Suppressor macrophage (primary cell): ENCODE data around the gene ITGA11.

Experiments used
- DNase-seq, 4 experiments: peaks; one replicate each; pipeline ENCODE4 v3.0.0-alpha.2; 2020 to 2022

The ITGA11 gene

DNA sequence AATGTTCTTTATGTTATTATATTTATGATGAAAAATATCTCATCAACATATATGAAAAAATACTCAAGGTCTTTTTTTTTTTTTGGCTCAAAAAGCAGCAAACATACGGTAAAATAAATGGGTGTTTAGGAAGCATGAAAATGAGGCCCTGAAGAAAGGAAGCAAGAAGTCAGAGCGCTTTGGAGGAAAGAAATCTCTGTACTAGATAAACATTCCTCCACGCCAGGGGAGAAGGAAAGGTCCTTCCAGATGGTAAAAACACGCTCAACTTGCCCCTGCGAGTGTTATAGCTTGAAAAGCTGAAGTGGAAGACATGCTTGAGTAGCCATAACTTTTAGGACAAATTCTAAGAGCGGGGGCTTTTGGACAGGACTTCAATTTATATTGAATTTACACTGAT lies 101.5 kb downstream of the ITGA11 start:
- no peak for DNase-seq

DNA sequence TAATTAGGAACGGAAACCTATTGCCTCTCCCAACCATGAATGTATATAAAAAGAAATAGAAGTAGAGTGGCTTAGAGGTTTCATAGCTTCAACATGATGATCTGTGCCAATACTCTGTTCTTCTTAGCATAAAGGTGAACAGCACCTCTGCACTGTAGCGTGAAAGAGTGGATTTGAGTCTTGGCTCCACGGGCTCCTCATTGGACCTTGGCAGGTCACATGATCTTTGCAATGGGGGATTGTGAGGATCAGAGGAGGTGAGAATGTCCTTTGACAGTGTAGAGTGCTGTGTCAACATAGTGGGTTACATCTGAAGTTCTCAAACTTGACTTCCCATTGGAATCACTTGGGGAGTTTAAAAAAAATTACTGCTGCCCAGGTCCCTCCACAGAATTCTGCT lies 103.0 kb downstream of the ITGA11 start:
- DNase-seq: no peak

DNA sequence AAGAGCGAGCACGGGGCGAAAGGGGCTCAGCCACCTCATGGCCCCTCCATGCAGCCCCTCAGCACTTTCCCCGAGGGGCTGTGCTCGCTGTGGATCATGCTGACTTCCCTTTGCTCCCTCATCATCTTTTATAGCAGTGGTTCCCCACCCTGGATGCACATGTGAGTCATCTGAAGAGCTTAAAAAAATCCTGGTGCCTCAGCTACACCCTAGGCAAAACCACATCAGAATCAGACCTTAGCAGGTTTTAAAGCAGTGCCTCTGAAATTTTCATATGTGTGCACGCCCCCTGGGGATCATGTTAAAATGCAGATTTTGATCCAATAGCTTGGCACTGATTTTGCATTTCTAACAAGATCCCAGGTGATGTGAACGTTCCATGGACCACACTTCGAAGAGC lies 103.5 kb downstream of the ITGA11 start:
- peak in 2 of 4 experiments; percentile 40 to 51 for DNase-seq

DNA sequence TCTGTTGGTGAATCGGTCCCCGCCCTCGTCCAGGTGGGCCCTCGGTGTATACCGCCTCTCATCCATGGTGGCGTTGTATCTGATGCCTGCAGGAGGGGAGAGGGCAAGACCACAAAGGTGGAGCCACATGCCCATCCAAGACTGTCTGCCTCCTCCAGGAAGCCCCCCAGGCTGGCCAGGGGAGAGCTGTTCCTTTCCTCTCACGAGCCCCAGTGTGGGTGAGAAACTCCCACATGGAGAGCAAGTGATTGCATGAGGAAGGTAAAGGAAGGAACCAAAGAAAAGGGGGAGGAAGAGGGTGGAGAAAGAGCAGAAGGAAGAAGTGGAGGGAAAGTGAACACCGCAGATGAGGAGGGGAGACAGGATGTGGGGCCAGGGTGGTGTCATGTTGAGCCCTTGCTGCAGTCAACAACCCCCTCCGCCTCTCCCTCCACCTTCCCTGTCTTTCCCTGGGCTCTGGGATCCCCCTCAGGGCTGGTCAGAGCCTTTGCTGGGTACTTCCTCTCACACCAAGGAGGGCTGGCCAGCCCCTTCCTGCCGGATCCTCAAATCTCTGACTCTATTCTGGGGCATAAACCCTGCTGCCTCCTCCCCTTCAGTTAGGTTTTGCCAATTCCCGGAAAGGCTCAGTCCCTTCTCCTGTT lies 105.1 kb downstream of the ITGA11 start:
- peak; percentile 46 to 76 (median 70) for DNase-seq

DNA sequence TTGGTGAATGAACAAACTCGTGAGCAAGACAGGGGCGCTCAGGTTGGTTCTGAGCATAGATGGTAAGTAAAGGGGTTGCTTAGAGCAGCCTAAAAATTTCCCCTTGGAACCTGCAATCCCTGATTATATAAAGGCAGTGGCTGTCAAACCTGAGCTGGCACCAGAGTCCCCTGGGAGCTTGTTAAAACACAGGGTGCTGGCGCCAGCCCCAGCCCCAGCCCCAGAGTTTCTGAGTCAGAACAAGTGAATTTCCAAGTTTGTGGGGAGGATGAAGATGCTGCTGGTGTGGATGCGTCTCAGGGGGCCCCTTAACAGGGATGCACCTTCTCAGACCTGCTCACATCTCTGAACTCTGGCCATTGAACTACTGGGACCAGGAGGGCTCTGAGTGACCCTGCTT lies 106.2 kb downstream of the ITGA11 start:
- no peak for DNase-seq

DNA sequence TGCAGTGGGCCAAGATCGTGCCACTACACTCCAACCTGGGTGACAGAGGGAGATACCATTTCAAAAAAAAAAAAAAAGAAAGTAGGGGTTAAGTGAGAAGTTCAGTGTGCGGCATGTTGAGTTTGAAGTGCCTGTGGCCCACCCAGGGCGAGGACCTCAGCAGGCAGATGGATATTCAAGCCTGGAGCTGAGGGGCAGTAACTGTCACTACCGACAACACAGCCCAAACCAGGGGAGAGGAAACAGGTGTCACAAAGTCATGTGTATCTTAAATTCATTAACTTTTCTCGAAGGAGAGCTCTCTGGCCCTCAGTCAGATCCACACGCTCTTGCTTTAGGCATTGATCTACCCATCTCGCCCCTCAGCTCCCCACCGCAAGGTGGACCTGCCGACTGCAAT lies 109.2 kb downstream of the ITGA11 start:
- no peak for DNase-seq

DNA sequence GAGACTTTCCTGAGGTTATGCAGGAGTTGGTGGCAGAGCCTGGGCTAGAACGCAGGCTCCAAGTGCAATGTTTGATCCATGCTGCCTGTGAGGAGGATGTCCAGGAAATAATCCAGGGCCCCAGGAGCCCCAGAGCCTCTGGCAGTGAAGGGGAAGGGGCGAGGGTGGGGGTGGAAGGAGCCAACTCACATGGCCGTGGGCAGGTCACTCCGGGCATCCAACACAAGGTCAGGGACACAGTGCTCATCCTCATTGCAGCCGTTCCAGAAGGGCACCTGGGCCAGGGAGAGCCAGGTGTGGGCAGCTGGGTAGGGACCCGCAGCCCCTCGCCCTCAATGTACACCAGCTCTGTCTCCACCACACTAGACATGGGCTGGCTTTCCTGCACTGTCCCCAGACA lies 110.7 kb downstream of the ITGA11 start:
- DNase-seq: no peak

DNA sequence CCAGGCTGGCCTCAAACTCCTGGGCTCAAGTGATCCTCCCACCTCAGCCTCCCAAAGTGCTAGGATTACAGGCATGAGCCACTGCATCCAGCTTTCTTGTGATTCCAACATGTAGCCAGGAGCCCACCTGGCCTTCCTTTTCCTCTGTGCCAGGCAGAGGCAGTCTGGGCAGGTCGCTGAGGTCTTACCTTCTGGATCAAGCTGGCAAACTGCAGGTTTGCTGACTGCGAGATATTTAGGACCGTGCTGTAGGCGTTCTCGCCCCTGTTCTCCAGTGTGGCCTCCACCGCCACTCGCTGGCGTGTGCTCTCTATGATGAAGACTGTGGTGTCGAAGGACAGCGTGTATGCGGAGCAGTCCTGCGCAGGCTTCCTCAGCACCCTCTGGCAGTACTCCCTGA lies 112.0 kb downstream of the ITGA11 start:
- no peak for DNase-seq

DNA sequence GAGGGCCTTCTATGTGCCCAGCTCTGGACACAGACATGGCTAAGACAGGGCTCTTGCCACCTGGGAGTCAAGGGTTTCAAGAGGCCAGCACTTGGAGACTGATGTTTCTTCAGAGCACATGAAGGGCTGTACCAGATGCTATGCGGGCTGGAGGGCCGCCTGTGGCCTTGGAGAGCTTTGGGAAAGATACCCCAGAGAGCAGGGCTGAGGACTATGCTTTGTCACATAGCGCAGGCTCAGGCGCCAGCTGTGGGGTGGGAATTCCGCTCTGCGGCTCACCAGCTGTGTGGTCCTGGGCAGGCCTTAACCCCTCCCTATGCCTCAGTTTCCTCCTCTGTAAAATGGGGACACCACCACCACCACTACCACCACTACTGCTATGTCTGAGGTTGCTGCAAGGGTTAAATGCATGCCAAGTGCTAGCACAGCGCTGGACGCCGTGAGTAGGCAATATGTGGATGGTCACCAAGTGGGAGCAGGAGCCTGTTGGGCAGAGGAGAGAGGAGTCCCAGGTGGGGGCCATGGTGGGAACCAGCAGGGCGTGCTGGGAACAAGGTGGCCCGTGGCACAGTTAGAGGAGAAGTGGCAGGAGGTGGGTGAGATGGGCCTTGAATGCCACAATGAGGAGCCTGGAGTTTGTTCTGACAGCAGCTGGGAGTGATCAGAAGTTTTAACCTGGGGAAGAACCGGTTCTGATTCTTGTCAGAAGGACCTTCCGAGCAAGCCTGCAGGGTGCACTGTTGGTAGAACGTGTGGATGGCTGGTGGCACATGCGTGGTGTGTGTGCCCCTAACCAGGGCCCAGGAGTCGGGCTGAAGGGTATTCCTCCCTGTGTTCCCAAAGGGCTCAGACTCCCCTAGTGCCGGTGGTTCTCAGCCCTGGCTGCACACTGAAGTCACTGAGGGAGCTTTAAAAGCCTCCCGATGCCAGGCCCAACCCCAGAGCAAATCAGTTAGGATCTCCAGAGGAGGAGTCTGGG lies 112.7 kb downstream of the ITGA11 start:
- DNase-seq: no peak

DNA sequence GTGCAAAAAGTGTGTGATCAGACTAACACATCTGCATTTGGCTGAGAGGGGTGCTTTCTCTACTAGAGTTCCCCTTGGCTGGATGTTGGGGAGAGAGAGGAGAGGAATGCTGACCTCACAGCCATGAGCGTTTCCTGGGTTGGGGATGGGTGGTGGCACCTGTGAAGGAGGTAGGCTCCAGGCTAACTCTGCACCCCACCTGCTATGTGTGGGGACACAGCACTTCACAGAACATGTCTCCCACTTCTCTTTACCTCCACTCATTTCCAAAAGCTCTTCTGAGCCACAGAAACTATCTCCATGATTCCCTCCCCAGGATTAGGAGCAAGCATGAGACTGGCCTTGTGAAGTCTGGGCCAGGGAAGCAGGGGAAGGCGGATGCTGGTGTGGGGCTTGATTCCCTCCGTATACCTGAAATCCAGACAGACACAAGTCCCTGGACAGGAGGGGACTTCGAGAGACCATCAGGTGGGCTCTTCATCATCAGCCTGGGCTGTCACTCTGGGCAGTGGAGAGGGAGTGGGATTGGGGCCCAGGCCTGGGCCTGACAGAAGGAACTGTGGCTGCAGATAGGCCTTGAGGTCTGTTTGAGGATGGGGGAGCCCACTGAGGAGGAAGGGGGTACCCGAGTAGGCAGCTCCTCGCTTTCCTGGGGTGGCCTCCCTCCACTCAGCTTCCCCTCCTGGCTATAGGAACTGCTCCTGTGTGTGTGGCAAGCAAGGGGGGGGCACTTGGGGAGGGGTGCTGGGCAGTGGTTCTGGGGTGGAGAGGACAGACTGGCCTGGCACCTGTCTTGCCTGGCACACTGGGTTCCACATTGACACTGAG lies 113.7 kb downstream of the ITGA11 start:
- DNase-seq: no peak

DNA sequence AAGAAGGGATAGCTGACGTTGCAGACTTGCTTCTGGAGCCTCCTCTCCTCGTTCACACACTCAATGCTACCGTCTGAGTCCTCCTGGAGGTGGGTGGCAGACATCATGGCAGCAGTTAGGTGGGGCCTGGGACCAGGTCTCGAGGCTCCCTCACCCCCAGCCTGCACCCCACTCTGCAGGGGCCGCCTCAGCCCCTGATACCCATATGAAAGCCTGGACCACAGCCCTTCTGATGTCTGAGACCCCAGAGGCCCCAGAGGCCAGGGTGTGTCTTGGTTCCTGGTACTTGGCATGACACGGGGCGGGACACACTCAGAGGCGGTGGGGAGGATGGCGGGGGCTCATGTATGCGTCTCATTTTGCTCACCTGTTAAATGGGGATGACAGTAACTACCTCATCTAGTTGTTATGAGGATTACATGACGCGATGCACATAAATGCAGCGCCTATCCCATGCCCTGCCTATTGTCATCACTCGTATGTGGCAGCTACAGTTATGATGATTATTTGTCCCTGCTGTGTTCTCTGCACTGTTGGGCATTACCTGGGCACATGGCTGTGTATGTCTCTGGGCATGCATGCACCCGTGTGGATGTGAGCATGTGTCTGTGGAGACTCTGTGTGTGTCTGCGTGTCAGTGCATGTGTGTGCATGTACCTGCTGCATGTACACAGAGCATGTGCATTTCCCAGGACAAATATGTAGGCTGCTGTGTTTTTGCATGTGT lies 114.5 kb downstream of the ITGA11 start:
- DNase-seq: no peak

DNA sequence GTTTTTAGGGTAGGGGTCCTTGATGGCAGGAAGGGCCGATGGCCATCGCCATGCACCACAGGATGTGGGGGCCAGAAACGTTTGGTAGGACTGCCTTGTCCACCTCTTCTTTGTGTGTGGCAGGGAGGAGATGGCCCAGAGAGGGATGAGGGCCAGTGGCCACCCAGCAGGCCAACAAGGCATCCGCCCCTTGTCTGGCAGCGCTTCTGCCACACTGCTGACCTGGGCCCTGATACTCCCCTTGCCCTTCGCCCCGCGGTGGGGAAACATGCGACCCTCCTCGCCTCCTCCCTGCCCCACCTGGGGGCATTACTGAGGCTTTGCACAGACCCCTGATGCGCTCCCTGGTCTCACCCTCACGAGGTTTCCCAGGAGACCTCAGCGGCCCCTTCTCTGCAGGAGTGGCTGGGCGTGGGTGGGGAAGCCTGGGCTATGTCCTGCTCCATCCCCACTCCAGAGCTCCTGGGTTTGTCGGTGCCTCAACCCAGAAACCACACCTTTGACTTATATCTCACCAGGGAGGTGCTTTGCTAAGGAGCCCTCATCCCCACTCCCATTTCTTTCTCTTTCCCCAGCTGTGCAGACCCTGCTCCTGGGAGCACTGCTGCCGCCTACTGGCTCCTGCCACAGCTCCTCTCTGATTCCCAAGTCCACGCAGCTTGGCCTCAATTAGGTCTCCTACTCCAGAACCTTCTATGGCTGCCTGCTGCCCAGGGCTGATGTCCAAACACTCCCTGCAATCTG lies 115.7 kb downstream of the ITGA11 start:
- DNase-seq: no peak

DNA sequence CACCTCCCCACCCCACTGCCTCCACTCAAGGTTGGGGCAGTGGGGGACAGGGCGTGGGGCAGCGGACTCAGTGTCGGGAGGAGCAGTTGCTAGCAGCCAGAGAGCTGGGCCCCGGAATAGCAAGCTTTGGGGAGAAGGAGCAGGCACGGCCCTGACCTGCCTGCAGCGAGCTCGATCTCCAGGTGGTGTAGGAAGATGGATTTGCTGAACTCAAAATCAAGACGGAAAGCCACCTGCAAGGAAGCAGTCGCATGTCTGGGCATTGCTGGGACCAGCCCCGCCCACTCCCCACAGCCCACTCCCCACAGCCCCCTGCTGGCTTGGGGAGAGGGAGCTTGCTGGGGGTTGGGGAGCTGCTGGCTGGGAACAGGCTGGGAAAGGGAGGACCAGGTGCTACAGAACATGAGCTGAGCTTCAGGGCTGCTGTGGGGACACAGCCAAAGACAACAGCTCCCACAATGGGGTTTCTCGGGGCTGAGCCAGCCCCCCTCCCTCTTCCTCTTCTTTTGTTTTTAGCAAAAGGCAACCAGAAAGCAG lies 116.4 kb downstream of the ITGA11 start:
- no peak for DNase-seq

DNA sequence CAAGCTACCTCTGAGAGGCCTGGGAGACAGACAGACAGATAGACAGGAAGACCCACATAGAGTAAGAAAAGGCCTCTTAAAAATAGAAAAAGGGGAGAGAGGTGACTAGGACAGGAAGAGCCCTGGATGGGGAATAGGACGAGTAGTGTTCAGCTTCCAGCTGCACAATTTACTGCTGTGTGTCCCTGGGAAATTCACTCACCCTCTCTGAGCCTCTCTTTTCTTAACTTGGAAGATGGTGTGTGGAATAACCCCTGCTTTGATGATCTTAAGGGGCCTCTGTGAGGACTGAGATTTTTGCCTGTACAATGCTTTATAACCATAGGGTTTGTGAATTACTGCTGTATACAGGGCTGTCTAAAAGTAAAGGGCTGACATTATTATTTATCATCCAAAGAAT lies 116.9 kb downstream of the ITGA11 start:
- DNase-seq: peak in 1 of 4 experiments; percentile 1

DNA sequence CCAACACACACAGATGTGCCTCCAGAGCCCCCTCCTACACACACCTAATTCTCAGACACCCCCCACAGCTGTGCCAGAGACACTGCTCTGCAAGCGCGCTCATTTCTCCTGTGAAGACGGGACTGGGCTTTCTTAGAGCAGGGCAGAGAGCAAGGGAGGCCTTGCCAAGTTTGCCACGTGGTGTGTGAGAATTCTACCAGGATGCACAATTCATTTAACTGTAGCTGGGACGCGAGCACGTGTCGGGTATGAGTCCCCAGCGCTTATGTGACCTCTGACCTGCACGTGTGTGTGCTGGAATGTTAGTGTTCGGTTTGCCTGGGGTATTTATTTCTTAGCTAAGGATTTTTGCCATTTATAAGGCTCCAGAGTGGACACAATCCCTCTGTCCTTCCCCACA lies 117.4 kb downstream of the ITGA11 start:
- no peak for DNase-seq

DNA sequence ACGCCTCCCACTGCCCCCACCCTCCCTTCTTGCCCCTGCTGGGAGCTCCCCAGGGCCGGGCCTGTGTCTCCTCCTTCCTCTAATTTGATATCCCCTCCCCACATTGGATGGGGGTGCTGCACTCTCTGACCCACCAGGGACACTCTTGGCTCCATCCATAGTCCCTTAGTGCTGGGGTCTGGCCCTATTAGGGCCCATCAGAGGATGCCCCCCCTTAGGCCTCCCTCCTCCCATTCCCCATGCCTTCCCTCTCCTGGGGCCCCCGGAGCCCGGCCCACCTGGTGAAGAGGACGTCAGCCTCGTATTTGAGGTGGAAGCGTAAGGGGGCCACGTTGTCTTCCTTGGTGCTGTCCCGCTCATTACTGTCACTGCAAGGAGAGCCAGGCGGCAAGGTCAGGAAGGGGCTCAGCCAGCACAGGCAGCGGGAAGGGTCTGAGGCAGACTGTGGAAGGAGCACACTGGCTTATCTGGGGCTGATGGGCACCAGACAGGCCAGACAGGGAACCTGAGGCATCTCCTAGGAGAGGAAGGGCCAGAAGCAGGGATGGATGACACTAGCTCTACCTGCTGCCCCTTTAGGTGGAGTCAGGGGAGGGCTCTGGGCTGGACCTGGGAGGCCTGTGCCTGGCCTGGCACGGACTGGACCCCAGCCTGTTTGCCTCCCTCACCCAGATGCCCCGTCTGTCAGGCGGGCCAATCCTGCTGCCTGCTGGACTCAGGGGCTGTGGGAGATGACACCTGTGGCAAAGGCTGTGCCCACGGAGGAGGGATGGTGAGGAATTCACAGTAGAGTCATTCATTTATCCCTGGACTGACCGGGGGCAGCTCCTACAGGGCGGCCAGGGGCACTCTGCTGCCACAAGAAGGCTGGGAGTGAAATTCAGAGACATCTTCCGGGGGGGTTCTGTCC lies 118.2 kb downstream of the ITGA11 start:
- DNase-seq: peak in 1 of 4 experiments; percentile 1

DNA sequence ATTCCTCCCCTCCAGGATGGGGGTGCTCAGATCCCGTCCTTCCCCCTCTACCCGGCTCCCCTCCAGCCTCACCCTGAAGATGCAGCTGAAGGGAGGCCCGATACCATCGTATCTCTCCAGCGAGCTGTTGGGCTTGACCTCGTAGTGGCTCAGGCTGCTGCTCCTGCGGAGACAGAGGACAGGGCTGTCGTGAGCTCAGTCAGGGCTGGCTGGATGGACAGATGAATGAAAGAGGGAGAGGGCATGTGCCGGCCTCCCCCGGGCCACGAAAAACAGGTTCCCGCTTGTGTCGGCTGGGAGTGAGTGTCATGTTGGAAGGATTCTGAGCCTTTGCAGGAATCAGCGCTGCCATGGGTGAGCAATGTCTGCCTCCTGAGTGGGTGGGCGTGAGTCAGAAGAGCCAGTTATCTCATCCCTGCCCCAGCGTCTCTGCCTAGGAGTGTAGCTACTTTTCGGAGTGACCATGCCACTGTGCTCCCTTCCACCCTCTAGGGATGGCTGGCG lies 119.2 kb downstream of the ITGA11 start:
- peak; percentile 91 to 97 (median 95) for DNase-seq

DNA sequence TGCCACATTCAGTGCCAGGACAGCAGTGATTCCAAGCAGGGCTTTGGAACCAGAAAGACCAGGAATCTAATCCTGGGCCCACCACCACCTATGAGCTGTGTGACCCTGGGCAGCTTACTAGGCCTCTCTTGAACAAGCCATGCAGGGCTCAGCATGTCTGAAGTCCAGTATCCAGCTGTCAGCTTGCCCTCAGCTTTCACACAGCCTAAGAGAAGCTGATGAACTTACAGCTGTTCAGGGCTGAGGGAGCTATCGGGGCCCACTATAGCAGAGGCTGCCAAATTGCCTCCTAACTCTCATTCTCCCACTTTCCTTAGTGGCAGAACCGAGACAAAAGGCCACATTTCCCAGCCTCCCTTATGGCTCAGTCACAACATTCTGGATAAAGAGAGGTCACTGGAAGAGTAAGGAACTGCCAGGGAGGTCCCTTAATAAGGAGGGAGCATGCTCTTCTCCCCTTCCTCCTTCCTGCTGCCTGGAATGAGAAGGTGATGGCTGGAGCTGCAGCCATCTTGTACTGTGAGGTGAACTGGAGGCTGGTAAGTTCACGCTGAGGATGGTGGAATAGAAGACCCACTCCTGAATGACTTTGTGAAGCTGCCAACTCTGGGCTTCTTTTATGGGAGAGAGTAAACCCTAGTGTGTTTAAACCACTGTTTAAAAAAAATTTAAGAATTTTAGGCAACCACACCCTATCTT lies 120.0 kb downstream of the ITGA11 start:
- peak in 1 of 4 experiments; percentile 4 for DNase-seq

DNA sequence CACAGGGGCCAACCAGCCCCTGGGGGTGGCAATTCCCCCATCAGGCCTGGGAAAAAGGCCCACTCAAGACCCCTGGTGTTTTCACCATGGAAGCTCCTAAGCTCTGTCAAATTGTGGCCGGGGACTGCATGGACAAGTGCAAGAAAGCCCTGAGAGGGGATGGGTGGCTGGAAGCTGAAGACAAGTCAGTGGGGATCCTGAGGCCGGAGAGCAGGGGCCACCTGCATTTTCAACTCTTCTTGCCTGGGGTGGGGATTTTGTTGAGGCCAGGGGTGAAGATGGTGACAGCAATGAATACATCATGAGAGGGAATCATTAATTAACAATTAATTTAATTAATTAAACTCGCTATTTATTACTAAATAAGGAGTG lies 120.5 kb downstream of the ITGA11 start:
- DNase-seq: no peak
